CD14-positive monocyte (primary cell): ENCODE measurements around the gene IRF2. TPM values are rescaled to one million over a fixed set of nuclear protein-coding genes. Genes with fewer than 3 reads are reported as not detected.

ENCODE experiments used
- DNase-seq, 3 donors: peaks; one replicate each; pipeline ENCODE4 v3.0.0-alpha.2; 2011 to 2022
- H2AFZ ChIP-seq: 2 replicates; pipeline ENCODE4 v1.6.0; 2012; ENCODE audit warnings: mild to moderate bottlenecking, low read depth, low read length, inconsistent platforms; ENCODE audit not compliant: insufficient read depth, poor library complexity, severe bottlenecking
- H3K27ac ChIP-seq, 2 donors: 1 replicate in 1 of 2; 2 replicates in 1 of 2; pipeline ENCODE4 v1.5.1; 2012 to 2013; ENCODE audit warnings: low read length in 2 of 2, control low read depth in 1 of 2, inconsistent platforms in 1 of 2, low read depth in 1 of 2, mild to moderate bottlenecking in 1 of 2
- H3K27me3 ChIP-seq, 2 donors: one replicate each; pipeline versions ENCODE4 v1.6.0 to v1.6.1; 2011 to 2013; ENCODE audit warnings: low read length in 2 of 2; ENCODE audit not compliant: control insufficient read depth in 2 of 2, insufficient read depth in 2 of 2
- H3K36me3 ChIP-seq, 2 donors: replicated peaks in 1 of 2; 1 replicate in 1 of 2; 2 replicates in 1 of 2; pipeline versions ENCODE4 v1.5.1 to v1.6.1; 2012 to 2013; ENCODE audit warnings: low read length in 2 of 2, control low read depth in 1 of 2, inconsistent platforms in 1 of 2, mild to moderate bottlenecking in 1 of 2; ENCODE audit not compliant: insufficient read depth in 2 of 2, control insufficient read depth in 1 of 2
- H3K4me1 ChIP-seq, 2 donors: 1 replicate in 1 of 2; 2 replicates in 1 of 2; pipeline versions ENCODE4 v1.5.1 to v1.6.1; 2012 to 2013; ENCODE audit warnings: low read length in 2 of 2, control low read depth in 1 of 2, inconsistent platforms in 1 of 2, mild to moderate bottlenecking in 1 of 2, moderate library complexity in 1 of 2; ENCODE audit not compliant: insufficient read depth in 2 of 2, control insufficient read depth in 1 of 2
- H3K4me2 ChIP-seq: replicated peaks from 2 replicates; pipeline ENCODE3; 2012; ENCODE audit warnings: low read length, moderate library complexity, mild to moderate bottlenecking; ENCODE audit not compliant: poor library complexity, severe bottlenecking; ENCODE audit errors: extremely low read depth
- H3K4me3 ChIP-seq, 3 experiments: fragments of 200-600 bp in 1 of 3; sonication (generic) in 1 of 3; replicated peaks in 1 of 3; 1 replicate in 2 of 3; 2 replicates in 1 of 3; pipeline ENCODE4 v1.5.1; 2011 to 2013; ENCODE audit warnings: low read length in 3 of 3, mild to moderate bottlenecking in 3 of 3, control low read depth in 2 of 3, low read depth in 2 of 3, inconsistent platforms in 1 of 3, moderate library complexity in 1 of 3
- H3K79me2 ChIP-seq: 2 replicates; pipeline ENCODE4 v1.6.0; 2012; ENCODE audit warnings: mild to moderate bottlenecking, control low read depth, inconsistent platforms, low read length, moderate library complexity; ENCODE audit not compliant: insufficient read depth
- H3K9ac ChIP-seq: 2 replicates; pipeline ENCODE4 v1.6.0; 2017; ENCODE audit warnings: low read length, mild to moderate bottlenecking; ENCODE audit not compliant: insufficient read depth, poor library complexity, severe bottlenecking
- H3K9me3 ChIP-seq, 2 donors: replicated peaks in 1 of 2; 1 replicate in 1 of 2; 2 replicates in 1 of 2; pipeline versions ENCODE4 v1.5.1 to v1.6.1; 2012 to 2013; ENCODE audit warnings: low read length in 2 of 2, control low read depth in 1 of 2; ENCODE audit not compliant: control insufficient read depth in 1 of 2, insufficient read depth in 1 of 2
- H4K20me1 ChIP-seq: 2 replicates; pipeline ENCODE4 v1.6.0; 2012; ENCODE audit warnings: mild to moderate bottlenecking, low read length, control low read depth, moderate library complexity; ENCODE audit not compliant: insufficient read depth
- H3K27ac Mint-ChIP-seq, 7 donors: one replicate each; pipeline ENCODE4 v1.8.0; 2020; ENCODE audit warnings: mild to moderate bottlenecking in 7 of 7, mixed read lengths in 7 of 7, moderate library complexity in 6 of 7, inconsistent platforms in 2 of 7
- H3K27me3 Mint-ChIP-seq, 3 donors: one replicate each; pipeline ENCODE4 v1.8.0; 2021 to 2022; ENCODE audit warnings: low read depth in 3 of 3, mild to moderate bottlenecking in 3 of 3, mixed read lengths in 3 of 3, moderate library complexity in 3 of 3, inconsistent platforms in 1 of 3
- H3K36me3 Mint-ChIP-seq, 2 donors: one replicate each; pipeline ENCODE4 v1.8.0; 2020; ENCODE audit warnings: mixed read lengths in 2 of 2, inconsistent platforms in 1 of 2, mild to moderate bottlenecking in 1 of 2
- H3K4me1 Mint-ChIP-seq: one replicate; pipeline ENCODE4 v1.8.0; 2020; ENCODE audit warnings: mild to moderate bottlenecking, mixed read lengths
- H3K4me3 Mint-ChIP-seq, 2 donors: one replicate each; pipeline ENCODE4 v1.8.0; 2020; ENCODE audit warnings: mild to moderate bottlenecking in 2 of 2, mixed read lengths in 2 of 2, moderate library complexity in 1 of 2
- H3K9me3 Mint-ChIP-seq, 7 donors: one replicate each; pipeline ENCODE4 v1.8.0; 2020 to 2022; ENCODE audit warnings: mixed read lengths in 7 of 7, mild to moderate bottlenecking in 6 of 7, moderate library complexity in 6 of 7, inconsistent platforms in 2 of 7
- WGBS: methylation state at CpG from one replicate; pipeline ENCODE4 v1.1.5; 2013; ENCODE audit warnings: missing lambda C conversion rate; ENCODE audit not compliant: insufficient coverage; 5-methylcytosine and 5-hydroxymethylcytosine counted together
- intact Hi-C, 2 donors: fragments of 100-400 bp; cut with micrococcal nuclease; formaldehyde crosslinking; loops; one replicate each; pipeline versions ENCODE4 v1.15.0 to v1.15.1; 2023
- polyA plus RNA-seq, 3 donors: library from polyadenylated mRNA; depleted of rRNA in 1 of 3; unstranded in 2 of 3; stranded (reverse) in 1 of 3; fragments of 300-500 nt in 2 of 3; fragments of >200 nt in 1 of 3; fragmentation: Illumina TruSeq in 2 of 3; gene quantifications; 1 replicate in 2 of 3; 2 replicates in 1 of 3; pipeline ENCODE4 v1.2.3, GENCODE V29; 2012 to 2021
- TF ChIP-seq, protein P1 (sequence below): fragments of 200-600 bp; IDR thresholded peaks from one replicate; pipeline ENCODE4 v1.8.0; 2022; ENCODE audit warnings: antibody characterized with exemption, mild to moderate bottlenecking

The IRF2 gene
- polyA plus RNA-seq, 3 donors: 51.3 to 76.8 (median 56.1) TPM

DNA sequence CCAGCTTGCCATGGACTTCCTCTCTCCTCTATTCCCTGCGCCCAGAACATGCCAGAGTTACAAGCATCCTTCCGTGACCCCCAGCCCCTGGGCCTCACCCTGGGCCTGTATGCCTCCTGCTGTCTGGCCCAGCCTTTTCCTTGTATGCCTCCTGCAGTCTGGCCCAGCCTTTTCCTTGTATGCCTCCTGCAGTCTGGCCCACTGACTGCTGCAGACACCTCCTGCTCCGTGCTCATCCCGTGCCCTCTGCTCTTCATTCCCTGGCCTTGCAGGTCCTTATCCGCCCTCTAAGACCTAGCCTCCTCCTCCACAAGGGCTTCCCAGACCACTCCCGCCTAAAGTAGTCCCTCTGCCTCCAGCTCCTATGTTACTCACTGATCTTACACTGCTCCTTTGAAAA, 44.2 kb downstream of the IRF2 start:
- H2AFZ ChIP-seq: no peak overlapping the region
- Mint-ChIP-seq H3K27ac (peak overlapping the region in 1 of 7 donors; percentile 52), H3K27me3 (peaks cover 0 to 2% (median 0%) of the 10 kb centered on the region in 3 donors), H3K4me1 (peaks cover 38% of the 10 kb centered on the region), H3K4me3 (no peak overlapping the region), H3K36me3 (peaks cover 63 to 81% of the 10 kb centered on the region in 2 donors), H3K9me3 (peaks cover 0 to 2% (median 0%) of the 10 kb centered on the region in 7 donors)
- H3K4me3 ChIP-seq: no peak overlapping the region
- H3K36me3 ChIP-seq: peaks cover 32 to 80% of the 10 kb centered on the region in 2 donors
- H4K20me1 ChIP-seq: peaks cover 96% of the 10 kb centered on the region
- H3K4me2 ChIP-seq: no peak overlapping the region
- no peaks in the 10 kb centered on the region for H3K27me3 ChIP-seq
- peak overlapping the region in 1 of 2 donors; percentile 9 for H3K27ac ChIP-seq
- intact Hi-C loops: no loop called here
- TF ChIP-seq, protein P1, sequence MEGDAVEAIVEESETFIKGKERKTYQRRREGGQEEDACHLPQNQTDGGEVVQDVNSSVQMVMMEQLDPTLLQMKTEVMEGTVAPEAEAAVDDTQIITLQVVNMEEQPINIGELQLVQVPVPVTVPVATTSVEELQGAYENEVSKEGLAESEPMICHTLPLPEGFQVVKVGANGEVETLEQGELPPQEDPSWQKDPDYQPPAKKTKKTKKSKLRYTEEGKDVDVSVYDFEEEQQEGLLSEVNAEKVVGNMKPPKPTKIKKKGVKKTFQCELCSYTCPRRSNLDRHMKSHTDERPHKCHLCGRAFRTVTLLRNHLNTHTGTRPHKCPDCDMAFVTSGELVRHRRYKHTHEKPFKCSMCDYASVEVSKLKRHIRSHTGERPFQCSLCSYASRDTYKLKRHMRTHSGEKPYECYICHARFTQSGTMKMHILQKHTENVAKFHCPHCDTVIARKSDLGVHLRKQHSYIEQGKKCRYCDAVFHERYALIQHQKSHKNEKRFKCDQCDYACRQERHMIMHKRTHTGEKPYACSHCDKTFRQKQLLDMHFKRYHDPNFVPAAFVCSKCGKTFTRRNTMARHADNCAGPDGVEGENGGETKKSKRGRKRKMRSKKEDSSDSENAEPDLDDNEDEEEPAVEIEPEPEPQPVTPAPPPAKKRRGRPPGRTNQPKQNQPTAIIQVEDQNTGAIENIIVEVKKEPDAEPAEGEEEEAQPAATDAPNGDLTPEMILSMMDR: no peak
- peaks cover 76% of the 10 kb centered on the region for H3K79me2 ChIP-seq
- H3K9me3 ChIP-seq: no peaks in the 10 kb centered on the region
- 86% methylated on average over 3 of the region's 6 CpGs for WGBS
- peaks cover 12% of the 10 kb centered on the region in 2 donors for H3K4me1 ChIP-seq
- H3K9ac ChIP-seq: no peak overlapping the region
- DNase-seq: no peak

DNA sequence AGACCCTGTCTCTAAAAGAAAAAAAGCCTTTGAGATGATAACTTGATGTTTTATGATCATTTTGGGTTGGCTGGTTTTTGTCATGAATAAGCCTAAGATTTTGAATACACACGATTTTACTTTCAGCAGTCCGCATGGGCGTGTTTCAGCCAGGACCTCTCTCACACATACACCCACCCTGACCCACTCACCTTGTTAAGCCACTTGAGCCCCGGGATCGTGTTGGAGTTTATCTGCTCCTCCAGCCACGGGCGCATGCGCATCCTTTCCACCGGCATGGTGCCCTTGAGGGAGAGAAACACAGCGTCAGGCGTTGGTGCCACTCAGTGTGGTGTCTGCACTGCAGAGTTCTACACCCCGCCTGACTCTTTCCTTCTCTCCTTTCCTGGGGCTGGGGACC, 45.6 kb downstream of the IRF2 start:
- H3K4me1 ChIP-seq: peaks cover 12% of the 10 kb centered on the region in 2 donors
- no peak overlapping the region for H3K4me3 ChIP-seq
- Mint-ChIP-seq H3K4me3 (no peak overlapping the region), H3K36me3 (peaks cover 71 to 87% of the 10 kb centered on the region in 2 donors), H3K9me3 (peaks cover 0 to 2% (median 0%) of the 10 kb centered on the region in 7 donors), H3K4me1 (peaks cover 42% of the 10 kb centered on the region), H3K27me3 (peaks cover 0 to 2% (median 0%) of the 10 kb centered on the region in 3 donors), H3K27ac (peak overlapping the region in 3 of 7 donors; percentile 31 to 67 (median 38))
- no peak for DNase-seq
- H3K9ac ChIP-seq: no peak overlapping the region
- no peaks in the 10 kb centered on the region for H3K27me3 ChIP-seq
- TF ChIP-seq, protein P1: no peak
- H3K36me3 ChIP-seq: peaks cover 43 to 80% of the 10 kb centered on the region in 2 donors
- peaks cover 76% of the 10 kb centered on the region for H3K79me2 ChIP-seq
- H3K27ac ChIP-seq: peak overlapping the region in 1 of 2 donors; percentile 30
- no peak overlapping the region for H3K4me2 ChIP-seq
- peaks cover 96% of the 10 kb centered on the region for H4K20me1 ChIP-seq
- WGBS: 93% methylated on average over 6 of the region's 12 CpGs
- intact Hi-C loops: loop anchor here in 1 of 2 donors (5.0 kb wide), 1 partner anchor 34 kb away; no protein-coding TSS in a partner anchor
- no peaks in the 10 kb centered on the region for H3K9me3 ChIP-seq
- H2AFZ ChIP-seq: no peak overlapping the region
